ENCODE data around the gene MOV10L1. TPM values are rescaled to one million over a fixed set of nuclear protein-coding genes. Genes with fewer than 3 reads are reported as not detected.

Gene MOV10L1
- total and polyA plus RNA-seq, 9 of the 15 experiments (the other 6 are each of a cell fraction or from before 2014, with no cell fraction given) = 0.06 to 0.43 (median 0.15) TPM

DNA sequence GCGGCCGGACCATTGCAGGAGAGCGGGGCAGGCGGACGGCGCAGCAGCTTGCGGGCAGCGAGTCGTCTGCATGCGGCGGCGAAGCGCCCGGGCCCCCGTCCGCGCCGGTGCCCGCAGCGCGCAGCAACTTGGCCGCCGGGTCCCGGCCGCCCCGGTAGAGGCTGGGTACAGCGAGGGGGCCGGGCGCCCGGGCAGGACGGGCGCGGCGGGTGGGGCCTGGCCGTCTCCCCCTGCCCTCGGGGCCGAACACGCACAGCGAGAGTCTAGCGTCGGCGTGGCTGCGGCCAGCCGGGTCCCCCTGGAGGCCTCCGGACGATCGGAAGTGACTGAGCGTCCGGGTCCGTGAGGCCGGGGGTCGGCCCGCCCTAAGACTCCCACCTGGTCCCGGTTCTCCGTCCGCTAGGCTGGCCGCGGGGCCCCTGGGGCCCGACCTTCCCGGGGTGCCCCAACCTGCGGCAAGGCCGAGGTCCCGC, 95.1 kb downstream of the MOV10L1 start:
- H3K4me1 ChIP-seq (replicated peaks in 1 of 2; ENCODE audit: control insufficient read depth in 2 of 2, insufficient read depth in 2 of 2, low read length in 2 of 2) = peaks cover 10 to 77% of the 10 kb centered on the region in 2 experiments
- in situ Hi-C loops (cut with MboI) (no loop called here), intact Hi-C loops (cut with micrococcal nuclease) (no loop called here)
- H3K27ac ChIP-seq (ENCODE audit: extremely low read depth, low read depth, low read length) = peak overlapping the region; percentile 80
- peak; percentile 14; the same call in 1 of the 2 replicates for TF ChIP-seq POLR2G (IDR thresholded peaks at IDR 0.05; ENCODE audit: low read depth, low read length)
- no peak for TF ChIP-seq PHB (CRISPR knock-in tag; IDR thresholded peaks at IDR 0.05)
- FAIRE-seq (no peak), DNase-seq (ENCODE audit: extremely low read depth in 1 of 4, low spot score in 3 of 4) (no peak), ATAC-seq (no peak)
- CTCF ChIA-PET (ENCODE audit: low intra/inter-chr PET ratio) = no interaction called here
- peaks cover 5% of the 10 kb centered on the region; the same call in 1 of the 2 replicates for H4K20me1 ChIP-seq (replicated peaks; ENCODE audit: control insufficient read depth, insufficient read depth, low read length)
- peak overlapping the region; percentile 68 to 91; a peak in 3 of 4 replicates for H3K9ac ChIP-seq (ENCODE audit: insufficient read depth in 1 of 2, low read depth in 2 of 2, low read length in 2 of 2)
- peak overlapping the region; percentile 72; the same call in 1 of the 2 replicates for H3K4me2 ChIP-seq (ENCODE audit: insufficient read depth, low read length)
- WGBS (ENCODE audit: insufficient coverage, low coverage, missing lambda C conversion rate) = 94% methylated on average over 13 of the region's 63 CpGs
- no peaks in the 10 kb centered on the region for H3K9me3 ChIP-seq (replicated peaks; ENCODE audit: control insufficient read depth, insufficient read depth, low read depth, low read length)
- H3K36me3 ChIP-seq (ENCODE audit: control insufficient read depth, insufficient read depth, low read length) = peaks cover 12% of the 10 kb centered on the region; the same call in 1 of the 3 replicates
- no peaks in the 10 kb centered on the region for H3K27me3 ChIP-seq (ENCODE audit: control insufficient read depth in 2 of 2, insufficient read depth in 2 of 2, low read length in 2 of 2)
- H3K79me2 ChIP-seq (ENCODE audit: control insufficient read depth, insufficient read depth, low read length) = peaks cover 32% of the 10 kb centered on the region
- H3K9me1 ChIP-seq (ENCODE audit: control insufficient read depth, insufficient read depth, low read length) = no peaks in the 10 kb centered on the region
- peak overlapping the region; percentile 22; the same call in 1 of the 2 replicates for H3K4me3 ChIP-seq
- BruUV-seq (replicated peaks) = no TSS peak
- H2AFZ ChIP-seq (ENCODE audit: low read depth, low read length) = 0 out of 2 replicates have a peak overlapping the region, but pooled peaks have one; percentile 91
- POLR2A ChIA-PET = interaction anchor here (1.1 to 1.6 kb wide), 2 partner anchors 10 to 14 kb away, joined by 4 to 7 read pairs; partner anchors contain the start of gene PANX2

DNA sequence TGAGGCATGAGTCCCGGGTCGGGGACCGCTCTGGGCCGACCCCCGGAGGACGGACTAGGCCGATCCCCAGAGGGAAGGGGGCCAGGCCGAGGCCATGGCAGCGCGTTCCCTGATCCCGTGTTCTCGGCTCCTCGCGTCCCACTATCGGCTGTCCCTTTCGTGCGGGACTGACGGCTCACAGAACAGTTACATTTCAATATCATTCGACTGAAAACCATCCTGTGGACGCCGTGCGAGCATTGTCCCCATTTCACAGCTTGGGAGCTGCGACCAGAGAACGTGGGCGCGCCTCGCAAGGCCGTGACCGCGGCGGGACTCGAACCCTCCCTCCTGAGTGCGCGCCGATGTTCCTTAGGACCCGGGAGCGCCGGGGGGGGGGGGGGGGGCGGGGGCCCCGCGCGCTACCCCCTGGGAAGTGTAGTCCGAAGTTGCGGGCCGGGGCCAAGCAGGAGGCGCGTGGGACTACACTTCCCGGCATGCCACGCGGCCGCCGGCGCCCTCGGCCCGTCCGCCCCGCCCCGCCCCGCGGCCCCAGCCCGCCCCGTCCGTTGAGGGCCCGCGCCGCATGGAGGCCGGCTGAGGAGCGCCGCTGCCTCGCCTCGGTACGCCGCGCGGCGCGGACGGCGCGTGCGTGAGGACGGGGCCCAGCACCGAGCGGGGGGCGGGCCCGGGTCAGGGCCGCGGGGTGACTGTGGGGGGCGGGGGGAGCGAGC, 95.7 kb downstream of the MOV10L1 start, which contains the start of gene TRABD:
Gene TRABD, plus strand, starts transcription at position 539 of the 713 bp plus-strand sequence. CDS start 7,148 bp downstream, outside the sequence.
- H3K27me3 ChIP-seq (ENCODE audit: control insufficient read depth in 2 of 2, insufficient read depth in 2 of 2, low read length in 2 of 2) = no peaks in the 10 kb centered on the region
- ATAC-seq (peak; percentile 83), DNase-seq (ENCODE audit: extremely low read depth in 1 of 4, low spot score in 3 of 4) (peak; percentile 85 to 91 (median 88)), FAIRE-seq (no peak)
- no peaks in the 10 kb centered on the region for H3K9me3 ChIP-seq (replicated peaks; ENCODE audit: control insufficient read depth, insufficient read depth, low read depth, low read length)
- H3K4me3 ChIP-seq = peak within 1 kb of the TSS; percentile 64
- BruUV-seq (replicated peaks) = no TSS peak
- H3K9me1 ChIP-seq (ENCODE audit: control insufficient read depth, insufficient read depth, low read length) = no peaks in the 10 kb centered on the region
- POLR2A ChIA-PET = no interaction called here
- peak within 1 kb of the TSS; percentile 91 for H2AFZ ChIP-seq (ENCODE audit: low read depth, low read length)
- CTCF ChIA-PET (ENCODE audit: low intra/inter-chr PET ratio) = no interaction called here
- H3K4me1 ChIP-seq (replicated peaks in 1 of 2; ENCODE audit: control insufficient read depth in 2 of 2, insufficient read depth in 2 of 2, low read length in 2 of 2) = peaks cover 13 to 77% of the 10 kb centered on the region in 2 experiments
- peak within 1 kb of the TSS; percentile 74 for H3K4me2 ChIP-seq (ENCODE audit: insufficient read depth, low read length)
- whole genome bisulfite sequencing (ENCODE audit: insufficient coverage, low coverage, missing lambda C conversion rate) = 20% methylated on average over 1 of the region's 90 CpGs
- peaks cover 12% of the 10 kb centered on the region; the same call in 1 of the 3 replicates for H3K36me3 ChIP-seq (ENCODE audit: control insufficient read depth, insufficient read depth, low read length)
- H4K20me1 ChIP-seq (replicated peaks; ENCODE audit: control insufficient read depth, insufficient read depth, low read length) = peaks cover 7% of the 10 kb centered on the region; the same call in 1 of the 2 replicates
- H3K9ac ChIP-seq (ENCODE audit: insufficient read depth in 1 of 2, low read depth in 2 of 2, low read length in 2 of 2) = peak within 1 kb of the TSS; percentile 69 to 95
- peak within 1 kb of the TSS; percentile 80 for H3K27ac ChIP-seq (ENCODE audit: extremely low read depth, low read depth, low read length)
- intact Hi-C loops (cut with micrococcal nuclease) (no loop called here), in situ Hi-C loops (cut with MboI) (no loop called here)
- H3K79me2 ChIP-seq (ENCODE audit: control insufficient read depth, insufficient read depth, low read length) = peaks cover 38% of the 10 kb centered on the region
- TF ChIP-seq RFX1 (IDR thresholded peaks at IDR 0.05) (no peak), PRPF4 (IDR thresholded peaks at IDR 0.05; ENCODE audit: insufficient read depth, low read depth, low read length, poor library complexity, severe bottlenecking) (peak; percentile 59), HMGN3 (IDR thresholded peaks at IDR 0.05; ENCODE audit: borderline replicate concordance, extremely low read depth, insufficient read length, low read depth, low read length) (no peak)
- TF ChIP-seq, protein P1, sequence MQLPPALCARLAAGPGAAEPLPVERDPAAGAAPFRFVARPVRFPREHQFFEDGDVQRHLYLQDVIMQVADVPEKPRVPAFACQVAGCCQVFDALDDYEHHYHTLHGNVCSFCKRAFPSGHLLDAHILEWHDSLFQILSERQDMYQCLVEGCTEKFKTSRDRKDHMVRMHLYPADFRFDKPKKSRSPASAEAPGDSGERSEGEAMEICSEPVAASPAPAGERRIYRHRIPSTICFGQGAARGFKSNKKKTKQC (CRISPR knock-in tag; IDR thresholded peaks at IDR 0.05) = no peak
- TF ChIP-seq, protein P2, sequence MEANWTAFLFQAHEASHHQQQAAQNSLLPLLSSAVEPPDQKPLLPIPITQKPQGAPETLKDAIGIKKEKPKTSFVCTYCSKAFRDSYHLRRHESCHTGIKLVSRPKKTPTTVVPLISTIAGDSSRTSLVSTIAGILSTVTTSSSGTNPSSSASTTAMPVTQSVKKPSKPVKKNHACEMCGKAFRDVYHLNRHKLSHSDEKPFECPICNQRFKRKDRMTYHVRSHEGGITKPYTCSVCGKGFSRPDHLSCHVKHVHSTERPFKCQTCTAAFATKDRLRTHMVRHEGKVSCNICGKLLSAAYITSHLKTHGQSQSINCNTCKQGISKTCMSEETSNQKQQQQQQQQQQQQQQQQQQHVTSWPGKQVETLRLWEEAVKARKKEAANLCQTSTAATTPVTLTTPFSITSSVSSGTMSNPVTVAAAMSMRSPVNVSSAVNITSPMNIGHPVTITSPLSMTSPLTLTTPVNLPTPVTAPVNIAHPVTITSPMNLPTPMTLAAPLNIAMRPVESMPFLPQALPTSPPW (CRISPR knock-in tag; IDR thresholded peaks at IDR 0.05) = peak; percentile 100

Data from K562 (cell line).